GM19035 (cell line): ENCODE measurements around the gene SLC35F4.
"Not testable (repeated sequence)": the region's sequence is repeated elsewhere in the genome, so short reads cannot be mapped to it uniquely, and the experiment has no call there.

Experiments used
- ATAC-seq: cut with Tn5 transposase; IDR thresholded peaks from one replicate; pipeline ENCODE4 v1.9.1; 2021; ENCODE audit not compliant: unreplicated experiment

Gene SLC35F4

GRCh38 chr14:57729208-57730187 is 136.4 kb downstream of the SLC35F4 start:
- no peak for ATAC-seq

- ATAC-seq: no peak
Measured at GRCh38 chr14:57725399-57726077, 140.4 kb downstream of the SLC35F4 start.

GRCh38 chr14:57722141-57722540 is 143.8 kb downstream of the SLC35F4 start:
- not testable (repeated sequence) for ATAC-seq

GRCh38 chr14:57714487-57714931 is 151.4 kb downstream of the SLC35F4 start:
- no peak for ATAC-seq

- ATAC-seq: no peak
Measured at GRCh38 chr14:57712698-57713097, 153.2 kb downstream of the SLC35F4 start.

GRCh38 chr14:57712102-57712501 is 153.8 kb downstream of the SLC35F4 start:
- ATAC-seq: no peak

GRCh38 chr14:57709909-57710308 is 156.0 kb downstream of the SLC35F4 start:
- ATAC-seq: no peak

GRCh38 chr14:57709086-57709485 is 156.8 kb downstream of the SLC35F4 start:
- not testable (repeated sequence) for ATAC-seq

GRCh38 chr14:57707219-57707618 is 158.7 kb downstream of the SLC35F4 start:
- no peak for ATAC-seq

GRCh38 chr14:57704763-57705162 is 161.1 kb downstream of the SLC35F4 start:
- no peak for ATAC-seq

- ATAC-seq: no peak
Measured at GRCh38 chr14:57699947-57700346, 165.9 kb downstream of the SLC35F4 start.

- ATAC-seq: no peak
Measured at GRCh38 chr14:57692671-57693070, 173.2 kb downstream of the SLC35F4 start.

GRCh38 chr14:57687416-57687815 is 178.5 kb downstream of the SLC35F4 start:
- ATAC-seq: no peak

GRCh38 chr14:57686304-57686703 is 179.6 kb downstream of the SLC35F4 start:
- no peak for ATAC-seq

- ATAC-seq: no peak
Measured at GRCh38 chr14:57671021-57671420, 194.9 kb downstream of the SLC35F4 start.

GRCh38 chr14:57660208-57660607 is 205.7 kb downstream of the SLC35F4 start:
- ATAC-seq: no peak

GRCh38 chr14:57659052-57659451 is 206.8 kb downstream of the SLC35F4 start:
- ATAC-seq: no peak

- no peak for ATAC-seq
Measured at GRCh38 chr14:57657487-57657886, 208.4 kb downstream of the SLC35F4 start.

- ATAC-seq: no peak
Measured at GRCh38 chr14:57656853-57657252, 209.0 kb downstream of the SLC35F4 start.

- no peak for ATAC-seq
Measured at GRCh38 chr14:57652769-57653168, 213.1 kb downstream of the SLC35F4 start.

GRCh38 chr14:57641776-57642175 is 224.1 kb downstream of the SLC35F4 start:
- no peak for ATAC-seq

- no peak for ATAC-seq
Measured at GRCh38 chr14:57640036-57640435, 225.9 kb downstream of the SLC35F4 start.
